Keratinocyte (primary cell): Measurements from ENCODE around the gene EXO5. TPM values are rescaled to one million over a fixed set of nuclear protein-coding genes. Genes with fewer than 3 reads are reported as not detected.

ENCODE experiments used
- DNase-seq: peaks from one replicate; pipeline ENCODE4 v3.0.0-alpha.2; 2011; ENCODE audit warnings: low read depth, missing footprints, low spot score
- FAIRE-seq: peaks from 2 replicates; lab custom pipeline; 2011; peaks lifted over from hg19 to GRCh38; lab: Jason Lieb, UNC
- H2AFZ ChIP-seq: 2 replicates; pipeline ENCODE4 v1.6.0; 2012; ENCODE audit warnings: low read length, control low read depth, inconsistent platforms; ENCODE audit not compliant: control insufficient read depth
- H3K27ac ChIP-seq: 2 replicates; pipeline ENCODE4 v1.5.1; 2011; ENCODE audit warnings: low read length; ENCODE audit not compliant: control insufficient read depth, insufficient read depth
- H3K27me3 ChIP-seq: 3 replicates; pipeline ENCODE4 v1.6.0; 2011; ENCODE audit warnings: low read length; ENCODE audit not compliant: control insufficient read depth, insufficient read depth; ENCODE audit errors: extremely low read depth
- H3K36me3 ChIP-seq, 2 experiments: 2 replicates in 1 of 2; 3 replicates in 1 of 2; pipeline ENCODE4 v1.5.1; 2011; ENCODE audit warnings: low read length in 2 of 2, mild to moderate bottlenecking in 1 of 2; ENCODE audit not compliant: control insufficient read depth in 2 of 2, insufficient read depth in 2 of 2; ENCODE audit errors: extremely low read depth in 1 of 2
- H3K4me1 ChIP-seq: 3 replicates; pipeline ENCODE4 v1.5.1; 2011; ENCODE audit warnings: low read length; ENCODE audit not compliant: control insufficient read depth, insufficient read depth; ENCODE audit errors: extremely low read depth
- H3K4me2 ChIP-seq: 3 replicates; pipeline ENCODE4 v1.6.0; 2011; ENCODE audit warnings: low read depth, low read length; ENCODE audit not compliant: control insufficient read depth, insufficient read depth; ENCODE audit errors: extremely low read depth
- H3K4me3 ChIP-seq, 3 experiments: fragments of 200-600 bp in 1 of 3; sonication (generic) in 1 of 3; 2 replicates in 2 of 3; 3 replicates in 1 of 3; pipeline ENCODE4 v1.5.1; 2011 to 2016; ENCODE audit warnings: low read length in 3 of 3, mild to moderate bottlenecking in 3 of 3, control low read depth in 2 of 3, inconsistent platforms in 1 of 3, low read depth in 1 of 3, mixed read lengths in 1 of 3, mixed run types in 1 of 3, moderate library complexity in 1 of 3; ENCODE audit not compliant: control insufficient read depth in 2 of 3, insufficient read depth in 2 of 3; ENCODE audit errors: extremely low read depth in 1 of 3
- H3K79me2 ChIP-seq: 2 replicates; pipeline ENCODE4 v1.6.0; 2012; ENCODE audit warnings: low read length; ENCODE audit not compliant: control insufficient read depth, insufficient read depth
- H3K9ac ChIP-seq: 3 replicates; pipeline ENCODE4 v1.6.0; 2011; ENCODE audit warnings: low read length; ENCODE audit not compliant: control insufficient read depth, insufficient read depth; ENCODE audit errors: extremely low read depth
- H3K9me1 ChIP-seq: 3 replicates; pipeline ENCODE4 v1.6.0; 2011; ENCODE audit warnings: low read length; ENCODE audit not compliant: control insufficient read depth, insufficient read depth; ENCODE audit errors: extremely low read depth
- H3K9me3 ChIP-seq: 2 replicates; pipeline ENCODE4 v1.5.1; 2012; ENCODE audit warnings: low read depth, low read length; ENCODE audit not compliant: control insufficient read depth
- H4K20me1 ChIP-seq: 3 replicates; pipeline ENCODE4 v1.6.0; 2011; ENCODE audit warnings: low read length; ENCODE audit not compliant: control insufficient read depth, insufficient read depth; ENCODE audit errors: extremely low read depth
- CTCF ChIP-seq, 3 experiments: IDR thresholded peaks in 1 of 3; conservative IDR thresholded peaks in 1 of 3; optimal IDR thresholded peaks in 1 of 3; 2 replicates in 2 of 3; 3 replicates in 1 of 3; pipeline versions ENCODE3 to v1.5.1; 2011; ENCODE audit warnings: low read length in 3 of 3, mild to moderate bottlenecking in 3 of 3, moderate library complexity in 2 of 3, control low read depth in 1 of 3, inconsistent platforms in 1 of 3; ENCODE audit not compliant: insufficient read depth in 2 of 3; ENCODE audit errors: extremely low read depth in 1 of 3
- EZH2 ChIP-seq: IDR thresholded peaks from one replicate; pipeline ENCODE4 v1.6.1; 2012; ENCODE audit warnings: inconsistent platforms, mild to moderate bottlenecking, low read length, moderate library complexity
- dilution Hi-C: fragments of 300-500 bp; cut with MboI; formaldehyde crosslinking; loops from one replicate; pipeline ENCODE4 v1.7.0; 2020; ENCODE audit warnings: low sequenced_read_pairs; ENCODE audit not compliant: extremely low pct_ligation_motif_present
- polyA minus RNA-seq, 3 experiments: library from RNA; depleted of rRNA, polyadenylated mRNA; stranded (reverse); fragments of >200 nt; gene quantifications; 1 replicate in 1 of 3; 2 replicates in 1 of 3; 3 replicates in 1 of 3; pipeline ENCODE4 v1.2.3, GENCODE V29; 2011
- polyA plus RNA-seq, 5 experiments: library from polyadenylated mRNA; depleted of rRNA in 3 of 5; stranded (reverse) in 3 of 5; stranded (forward) in 1 of 5; unstranded in 1 of 5; fragments of >200 nt; gene quantifications; 1 replicate in 1 of 5; 2 replicates in 3 of 5; 3 replicates in 1 of 5; pipeline versions ENCODE4 v1.2.1 to v1.2.3, GENCODE V29; 2011 to 2012; ENCODE audit warnings: missing spikeins in 2 of 5, low read depth in 1 of 5, low replicate concordance in 1 of 5

EXO5 gene
- polyA plus RNA-seq (8.5 to 9.9 TPM (median 8.6 TPM) in 3 replicates), polyA minus RNA-seq (1.3 to 7.8 TPM (median 5.0 TPM) in 3 replicates)
- polyA plus RNA-seq (2011; ENCODE audit: low read depth) = 2.3 TPM
- polyA plus RNA-seq (2011; cell fraction: cytosol; rRNA removed) = 5.6 and 7.5 TPM in 2 replicates
- polyA plus RNA-seq (2011; cell fraction: nucleus; rRNA removed) = 13.4 and 14.0 TPM in 2 replicates
- polyA plus RNA-seq (2012; ENCODE audit: low replicate concordance) = 4.2 and 7.1 TPM in 2 replicates
- 7.5 TPM for polyA minus RNA-seq (2011; cell fraction: cytosol; rRNA and poly(A)+ RNA removed)
- polyA minus RNA-seq (2011; cell fraction: nucleus; rRNA and poly(A)+ RNA removed) = 3.7 and 7.2 TPM in 2 replicates

DNA sequence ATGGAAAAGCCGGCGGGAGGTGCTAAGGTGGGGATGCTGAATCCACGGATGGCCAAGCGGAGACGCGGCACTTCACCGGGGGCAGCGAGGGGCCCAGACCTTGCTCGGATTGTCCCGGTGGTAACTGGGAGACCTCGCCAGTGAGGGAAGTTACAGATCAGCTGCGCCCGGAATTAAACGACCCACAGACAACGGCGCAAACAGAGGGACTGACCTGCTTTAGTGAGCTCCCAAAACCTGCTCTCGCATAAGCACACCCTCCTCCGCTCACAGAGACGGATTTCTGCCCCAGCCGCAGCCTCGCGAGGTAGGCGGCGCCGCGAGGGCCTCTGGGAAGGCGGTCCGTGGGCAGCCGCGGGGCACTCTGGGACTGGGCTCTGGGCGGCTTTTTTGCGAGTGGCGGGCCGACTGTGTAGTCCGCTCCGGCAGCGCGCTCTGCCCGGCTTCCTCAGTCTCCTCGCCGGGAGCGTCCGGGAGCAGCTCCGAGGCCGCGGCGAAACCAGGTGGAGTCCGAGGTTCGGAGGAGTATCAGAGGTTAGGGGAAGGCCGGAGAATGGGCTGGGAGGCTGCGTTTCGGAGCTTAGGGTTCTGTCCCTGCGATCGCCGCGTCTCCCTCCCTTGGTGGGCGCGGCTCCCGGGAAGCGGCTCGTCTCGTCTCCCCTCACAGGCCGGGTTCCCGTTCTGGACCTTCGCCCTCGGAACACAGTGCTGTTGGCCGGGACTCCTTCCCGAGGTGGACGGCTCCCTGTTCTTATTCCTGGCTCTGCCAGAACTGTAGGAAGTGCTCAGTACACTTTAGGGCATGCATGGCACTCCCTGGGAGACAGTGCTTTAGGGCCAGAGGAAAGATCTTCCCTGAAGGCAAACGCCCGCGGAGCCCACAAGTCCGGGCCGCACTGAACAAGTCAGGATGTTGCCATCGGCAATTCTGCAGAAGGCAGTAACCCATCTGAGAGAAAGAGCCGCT is at the start of gene EXO5:
Gene EXO5, plus strand, starts transcription at position 393 of the 967 bp plus-strand sequence. CDS start 5,778 bp downstream, outside the sequence.
- H3K9me1 ChIP-seq = no peaks in the 10 kb centered on the region
- DNase-seq = no peak
- no peaks in the 10 kb centered on the region for H4K20me1 ChIP-seq
- peaks cover 8% of the 10 kb centered on the region for H3K4me1 ChIP-seq
- peak within 1 kb of the TSS; percentile 97 for H2AFZ ChIP-seq
- peak; percentile 26 for FAIRE-seq
- no peaks in the 10 kb centered on the region for H3K27me3 ChIP-seq
- peak within 1 kb of the TSS; percentile 83 for H3K9ac ChIP-seq
- H3K4me2 ChIP-seq = peak within 1 kb of the TSS; percentile 94
- no peaks in the 10 kb centered on the region for H3K79me2 ChIP-seq
- TF ChIP-seq EZH2 (no peak), CTCF (optimal IDR thresholded peaks at IDR 0.05 in 1 of 3, IDR thresholded peaks at IDR 0.05 in 1 of 3, conservative IDR thresholded peaks at IDR 0.05 in 1 of 3; ENCODE audit: extremely low read depth in 1 of 3, insufficient read depth in 2 of 3, low read length in 3 of 3) (no peak)
- no peaks in the 10 kb centered on the region for H3K36me3 ChIP-seq
- no peaks in the 10 kb centered on the region for H3K9me3 ChIP-seq
- peak within 1 kb of the TSS; percentile 59 to 89 (median 86) for H3K4me3 ChIP-seq
- dilution Hi-C loops = no loop called here
- peak within 1 kb of the TSS; percentile 43 for H3K27ac ChIP-seq

DNA sequence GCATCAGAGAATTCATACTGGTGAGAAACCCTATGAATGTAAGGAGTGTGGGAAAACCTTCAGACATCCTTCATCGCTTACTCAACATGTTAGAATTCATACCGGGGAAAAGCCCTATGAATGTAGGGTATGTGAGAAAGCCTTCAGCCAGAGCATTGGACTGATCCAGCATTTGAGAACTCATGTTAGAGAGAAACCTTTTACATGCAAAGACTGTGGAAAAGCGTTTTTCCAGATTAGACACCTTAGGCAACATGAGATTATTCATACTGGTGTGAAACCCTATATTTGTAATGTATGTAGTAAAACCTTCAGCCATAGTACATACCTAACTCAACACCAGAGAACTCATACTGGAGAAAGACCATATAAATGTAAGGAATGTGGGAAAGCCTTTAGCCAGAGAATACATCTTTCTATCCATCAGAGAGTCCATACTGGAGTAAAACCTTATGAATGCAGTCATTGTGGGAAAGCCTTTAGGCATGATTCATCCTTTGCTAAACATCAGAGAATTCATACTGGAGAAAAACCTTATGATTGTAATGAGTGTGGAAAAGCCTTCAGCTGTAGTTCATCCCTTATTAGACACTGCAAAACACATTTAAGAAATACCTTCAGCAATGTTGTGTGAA is 45.5 kb upstream of the EXO5 start:
- FAIRE-seq (no peak), DNase-seq (no peak)
- TF ChIP-seq EZH2 (no peak), CTCF (optimal IDR thresholded peaks at IDR 0.05 in 1 of 3, IDR thresholded peaks at IDR 0.05 in 1 of 3, conservative IDR thresholded peaks at IDR 0.05 in 1 of 3; ENCODE audit: extremely low read depth in 1 of 3, insufficient read depth in 2 of 3, low read length in 3 of 3) (no peak)
- Histone ChIP-seq H3K4me3 (no peak overlapping the region), H3K9me3 (peaks cover 12% of the 10 kb centered on the region), H3K9me1 (no peaks in the 10 kb centered on the region), H4K20me1 (no peaks in the 10 kb centered on the region), H3K36me3 (peaks cover 0 to 3% of the 10 kb centered on the region in 2 experiments), H3K27me3 (no peaks in the 10 kb centered on the region), H3K4me1 (no peaks in the 10 kb centered on the region), H2AFZ (no peak overlapping the region), H3K9ac (no peak overlapping the region), H3K27ac (no peak overlapping the region), H3K4me2 (no peak overlapping the region), H3K79me2 (no peaks in the 10 kb centered on the region)
- dilution Hi-C loops = no loop called here
